WTC11 (cell line): ENCODE measurements around the gene MAML2. TPM values are rescaled to one million over a fixed set of nuclear protein-coding genes. Genes with fewer than 3 reads are reported as not detected.

Experiments
- ATAC-seq: fragments of 200-7000 bp; cut with Tn5 transposase; 2 replicates; pipeline ENCODE4 v1.10.0; 2021; ENCODE audit warnings: mild to moderate bottlenecking, moderate library complexity
- CTCF ChIA-PET: fragments of 300-600 bp; sonication (Branson Sonifier 250); formaldehyde crosslinking; loops from one replicate; lab custom pipeline; 2021; ENCODE audit warnings: antibody characterized with exemption; lab: Charles Lee
- POLR2A ChIA-PET: fragments of 350-600 bp; sonication (Branson Sonifier 250); formaldehyde crosslinking; loops from one replicate; lab custom pipeline; 2021; ENCODE audit warnings: antibody characterized with exemption; lab: Charles Lee
- DNase-seq: peaks from one replicate; pipeline ENCODE4 v3.0.0; 2021; ENCODE audit warnings: low spot score
- H3K27ac Mint-ChIP-seq: 2 replicates; pipeline ENCODE4 v1.8.0; 2021; ENCODE audit warnings: mixed read lengths
- H3K27me3 Mint-ChIP-seq: 2 replicates; pipeline ENCODE4 v1.8.0; 2021; ENCODE audit warnings: low read depth, mild to moderate bottlenecking, moderate library complexity, mixed read lengths
- H3K36me3 Mint-ChIP-seq: 2 replicates; pipeline ENCODE4 v1.8.0; 2021; ENCODE audit warnings: mixed read lengths
- H3K4me1 Mint-ChIP-seq: 2 replicates; pipeline ENCODE4 v1.8.0; 2022; ENCODE audit warnings: mixed read lengths
- H3K4me3 Mint-ChIP-seq: 2 replicates; pipeline ENCODE4 v1.8.0; 2021; ENCODE audit warnings: mild to moderate bottlenecking, moderate library complexity, mixed read lengths
- H3K9me3 Mint-ChIP-seq: 2 replicates; pipeline ENCODE4 v1.8.0; 2021; ENCODE audit warnings: mixed read lengths
- AR ChIP-seq: fragments of 250-450 bp; sonication (Bioruptor Pico); IDR thresholded peaks from 2 replicates; pipeline ENCODE4 v1.9.0; 2021; ENCODE audit warnings: mild to moderate bottlenecking
- ARID4B ChIP-seq: sonication (generic); formaldehyde crosslinking; IDR thresholded peaks from 2 replicates; pipeline ENCODE4 v1.8.0; 2023; ENCODE audit warnings: missing genetic modification reagents, mild to moderate bottlenecking, borderline replicate concordance
- CREB1 ChIP-seq: sonication (generic); formaldehyde crosslinking; IDR thresholded peaks from 2 replicates; pipeline ENCODE4 v1.8.0; 2023; ENCODE audit warnings: mild to moderate bottlenecking, missing genetic modification reagents
- GABPB1 ChIP-seq: sonication (generic); formaldehyde crosslinking; IDR thresholded peaks from 2 replicates; pipeline ENCODE4 v1.8.1; 2023; ENCODE audit warnings: mild to moderate bottlenecking, missing genetic modification reagents
- HMGA2 ChIP-seq: fragments of 250-450 bp; sonication (Bioruptor Pico); IDR thresholded peaks from 2 replicates; pipeline ENCODE4 v1.4.0; 2021; ENCODE audit warnings: mild to moderate bottlenecking, moderate library complexity
- JUN ChIP-seq: sonication (generic); formaldehyde crosslinking; IDR thresholded peaks from 2 replicates; pipeline ENCODE4 v1.8.0; 2023; ENCODE audit warnings: mild to moderate bottlenecking, missing genetic modification reagents
- RELA ChIP-seq: sonication (generic); formaldehyde crosslinking; IDR thresholded peaks from 2 replicates; pipeline ENCODE4 v1.8.1; 2022; ENCODE audit warnings: missing genetic modification reagents, mild to moderate bottlenecking, borderline replicate concordance
- SMAD3 ChIP-seq: sonication (generic); formaldehyde crosslinking; IDR thresholded peaks from 2 replicates; pipeline ENCODE4 v1.8.0; 2022; ENCODE audit warnings: missing genetic modification reagents, mild to moderate bottlenecking, borderline replicate concordance
- SP1 ChIP-seq: sonication (generic); formaldehyde crosslinking; conservative IDR thresholded peaks from 2 replicates; pipeline ENCODE4 v1.8.1; 2022; ENCODE audit warnings: missing genetic modification reagents
- ZBTB21 ChIP-seq: sonication (generic); formaldehyde crosslinking; IDR thresholded peaks from 2 replicates; pipeline ENCODE4 v1.8.1; 2023; ENCODE audit warnings: mild to moderate bottlenecking, missing genetic modification reagents, borderline replicate concordance
- ZNF232 ChIP-seq: sonication (generic); formaldehyde crosslinking; IDR thresholded peaks from 2 replicates; pipeline ENCODE4 v1.8.0; 2022; ENCODE audit warnings: mild to moderate bottlenecking, missing genetic modification reagents
- ZNF317 ChIP-seq: sonication (generic); formaldehyde crosslinking; IDR thresholded peaks from 2 replicates; pipeline ENCODE4 v1.8.1; 2023; ENCODE audit warnings: low read depth, mild to moderate bottlenecking, moderate library complexity, missing genetic modification reagents, borderline replicate concordance
- ZNF423 ChIP-seq: fragments of 250-450 bp; sonication (Bioruptor Pico); IDR thresholded peaks from 2 replicates; pipeline ENCODE4 v2.1.2; 2022; ENCODE audit warnings: mild to moderate bottlenecking, moderate library complexity
- total RNA-seq: library from RNA; stranded (reverse); gene quantifications from 3 replicates; pipeline ENCODE4 v1.2.3, GENCODE V29; 2021
- TF ChIP-seq, protein P1 (sequence below): sonication (generic); formaldehyde crosslinking; IDR thresholded peaks from 2 replicates; pipeline ENCODE4 v1.8.0; 2022; ENCODE audit warnings: mild to moderate bottlenecking, missing genetic modification reagents

The MAML2 gene
- total RNA-seq, 1 experiment from 2014 or later = 8.1 TPM

- ATAC-seq = peak; percentile 33
- H3K4me1 Mint-ChIP-seq = peaks cover 28% of the 10 kb centered on the region
- CTCF ChIA-PET = no interaction called here
Measured at GRCh38 chr11:96219981-96220623, 122.9 kb downstream of the MAML2 start.

DNA sequence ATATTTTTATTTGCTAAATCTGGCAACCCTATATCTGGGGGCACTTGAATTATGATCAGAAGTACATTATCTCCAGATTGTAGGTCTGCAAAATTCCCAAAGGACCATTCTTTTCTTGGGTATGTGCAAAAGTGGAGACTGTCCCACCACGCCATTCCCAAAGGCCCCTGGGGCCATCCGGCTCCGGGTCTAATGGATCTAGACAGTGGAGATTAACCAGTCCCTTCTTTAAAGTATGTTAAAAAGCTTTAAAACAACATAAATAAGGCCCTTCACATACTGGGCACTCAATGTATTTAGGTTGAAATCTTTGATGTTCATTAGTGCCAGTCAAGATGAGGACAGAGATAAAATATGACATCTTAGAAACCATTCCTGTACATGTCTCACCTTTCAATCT lies 124.1 kb downstream of the MAML2 start:
- ChIA-PET POLR2A (no interaction called here), CTCF (no interaction called here)
- no peaks in the 10 kb centered on the region for H3K36me3 Mint-ChIP-seq
- H3K4me1 Mint-ChIP-seq = peaks cover 36% of the 10 kb centered on the region
- ATAC-seq = no peak
- no peak overlapping the region for H3K4me3 Mint-ChIP-seq
- no peak for DNase-seq
- no peaks in the 10 kb centered on the region for H3K27me3 Mint-ChIP-seq
- TF ChIP-seq ZBTB21 (CRISPR knock-in tag) (no peak), RELA (CRISPR knock-in tag) (no peak), ZNF317 (CRISPR knock-in tag) (no peak), ARID4B (CRISPR knock-in tag) (no peak), SP1 (CRISPR knock-in tag) (no peak)
- TF ChIP-seq, protein P1, sequence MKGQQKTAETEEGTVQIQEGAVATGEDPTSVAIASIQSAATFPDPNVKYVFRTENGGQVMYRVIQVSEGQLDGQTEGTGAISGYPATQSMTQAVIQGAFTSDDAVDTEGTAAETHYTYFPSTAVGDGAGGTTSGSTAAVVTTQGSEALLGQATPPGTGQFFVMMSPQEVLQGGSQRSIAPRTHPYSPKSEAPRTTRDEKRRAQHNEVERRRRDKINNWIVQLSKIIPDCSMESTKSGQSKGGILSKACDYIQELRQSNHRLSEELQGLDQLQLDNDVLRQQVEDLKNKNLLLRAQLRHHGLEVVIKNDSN (CRISPR knock-in tag) = no peak
- no peak overlapping the region for H3K27ac Mint-ChIP-seq
- H3K9me3 Mint-ChIP-seq = no peaks in the 10 kb centered on the region

More at GRCh38 chr11:96219981-96220623, 122.9 kb downstream of the MAML2 start:
- Mint-ChIP-seq H3K27me3 (no peaks in the 10 kb centered on the region), H3K4me3 (no peak overlapping the region), H3K27ac (peak overlapping the region; percentile 90), H3K36me3 (no peaks in the 10 kb centered on the region), H3K9me3 (no peaks in the 10 kb centered on the region)
- DNase-seq = no peak
- TF ChIP-seq HMGA2 (CRISPR knock-in tag) = no peak
- 0 out of 2 replicates have a peak, but pooled peaks have one; percentile 12 for TF ChIP-seq GABPB1 (CRISPR knock-in tag)
- POLR2A ChIA-PET = no interaction called here

DNA sequence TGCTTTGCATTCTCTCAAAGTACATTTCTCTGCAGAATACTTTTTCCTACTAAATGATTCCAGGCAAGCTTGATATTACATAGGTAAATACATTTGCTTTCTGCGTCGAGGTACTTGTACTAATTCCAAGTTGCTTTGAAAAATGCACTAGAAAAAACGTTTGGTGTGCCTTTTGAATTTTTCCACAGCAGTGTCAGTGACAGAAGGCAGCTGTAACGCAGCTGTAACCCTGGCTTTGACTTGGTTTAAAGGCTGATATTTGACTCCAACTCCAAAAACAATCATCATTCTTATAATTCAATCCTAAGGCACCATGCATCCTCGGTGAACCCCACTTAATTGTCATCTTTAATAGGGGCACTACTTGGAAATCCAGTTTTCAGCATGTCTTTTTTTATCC lies 125.0 kb downstream of the MAML2 start:
- no peak overlapping the region for H3K4me3 Mint-ChIP-seq
- ATAC-seq (no peak), DNase-seq (no peak)
- H3K4me1 Mint-ChIP-seq = peaks cover 37% of the 10 kb centered on the region
- TF ChIP-seq ZNF423 (CRISPR knock-in tag) (no peak), ZNF232 (CRISPR knock-in tag) (no peak), SMAD3 (CRISPR knock-in tag) (no peak), JUN (CRISPR knock-in tag) (no peak), AR (CRISPR knock-in tag) (no peak), CREB1 (no peak)
- ChIA-PET CTCF (no interaction called here), POLR2A (no interaction called here)
- no peak overlapping the region for H3K27ac Mint-ChIP-seq
- H3K36me3 Mint-ChIP-seq = no peaks in the 10 kb centered on the region
- no peaks in the 10 kb centered on the region for H3K27me3 Mint-ChIP-seq
- H3K9me3 Mint-ChIP-seq = no peaks in the 10 kb centered on the region
